Liver (tissue), 3 donors: ENCODE results near the gene GHDC.
"Not testable (repeated sequence)": the region's sequence is repeated elsewhere in the genome, so short reads cannot be mapped to it uniquely, and the experiment has no call there.

ENCODE experiments used
- ATF3 ChIP-seq: IDR thresholded peaks from 2 replicates; pipeline ENCODE4 v1.6.1; 2016; ENCODE audit warnings: antibody characterized with exemption
- CTCF ChIP-seq: fragments of 150-350 bp; IDR thresholded peaks from 2 replicates; pipeline ENCODE4 v1.5.1; 2017; ENCODE audit warnings: improper control_type of control experiment, low read depth, low read length; ENCODE audit not compliant: missing input control
- EGR1 ChIP-seq, 2 donors: IDR thresholded peaks; 2 replicates each; pipeline ENCODE4 v1.6.1; 2016 to 2018; ENCODE audit warnings: antibody characterized with exemption in 2 of 2, low read depth in 2 of 2
- FOXA1 ChIP-seq: IDR thresholded peaks from 2 replicates; pipeline ENCODE4 v1.6.1; 2016; ENCODE audit warnings: antibody characterized with exemption
- JUND ChIP-seq, 2 donors: IDR thresholded peaks; 2 replicates each; pipeline ENCODE4 v1.6.1; 2016; ENCODE audit warnings: antibody characterized with exemption in 2 of 2
- MAX ChIP-seq: IDR thresholded peaks from 2 replicates; pipeline ENCODE4 v1.6.1; 2016; ENCODE audit warnings: antibody characterized with exemption
- NR2F2 ChIP-seq: IDR thresholded peaks from 2 replicates; pipeline ENCODE4 v1.6.1; 2016; ENCODE audit warnings: antibody characterized with exemption
- RAD21 ChIP-seq, 2 donors: IDR thresholded peaks; 2 replicates each; pipeline ENCODE4 v1.6.1; 2016; ENCODE audit warnings: antibody characterized with exemption in 2 of 2, mild to moderate bottlenecking in 2 of 2
- REST ChIP-seq: IDR thresholded peaks from 2 replicates; pipeline ENCODE4 v1.6.1; 2016; ENCODE audit warnings: antibody characterized with exemption, mild to moderate bottlenecking
- SP1 ChIP-seq: IDR thresholded peaks from 2 replicates; pipeline ENCODE4 v1.6.1; 2018; ENCODE audit warnings: antibody characterized with exemption, mild to moderate bottlenecking
- TAF1 ChIP-seq: conservative IDR thresholded peaks from 2 replicates; pipeline ENCODE4 v1.6.1; 2016; ENCODE audit warnings: antibody characterized with exemption, mild to moderate bottlenecking
- YY1 ChIP-seq: IDR thresholded peaks from 2 replicates; pipeline ENCODE4 v1.6.1; 2016; ENCODE audit warnings: antibody characterized with exemption, mild to moderate bottlenecking
- ZBTB33 ChIP-seq: IDR thresholded peaks from 2 replicates; pipeline ENCODE4 v1.6.1; 2016; ENCODE audit warnings: antibody characterized with exemption
- donor health status: healthy.
- donor health status: healthy.

GRCh38 chr17:42240863-42241262 lies 46.6 kb upstream of the GHDC start:
- not testable (repeated sequence) for TF ChIP-seq CTCF; RAD21 (IDR thresholded peaks at IDR 0.05); REST; ZBTB33; YY1; MAX; TAF1; JUND (IDR thresholded peaks at IDR 0.05); NR2F2; EGR1 (IDR thresholded peaks at IDR 0.05; ENCODE audit: low read depth in 2 of 2); ATF3; SP1; FOXA1
